ENCODE results near the gene LCE7A.

DNA sequence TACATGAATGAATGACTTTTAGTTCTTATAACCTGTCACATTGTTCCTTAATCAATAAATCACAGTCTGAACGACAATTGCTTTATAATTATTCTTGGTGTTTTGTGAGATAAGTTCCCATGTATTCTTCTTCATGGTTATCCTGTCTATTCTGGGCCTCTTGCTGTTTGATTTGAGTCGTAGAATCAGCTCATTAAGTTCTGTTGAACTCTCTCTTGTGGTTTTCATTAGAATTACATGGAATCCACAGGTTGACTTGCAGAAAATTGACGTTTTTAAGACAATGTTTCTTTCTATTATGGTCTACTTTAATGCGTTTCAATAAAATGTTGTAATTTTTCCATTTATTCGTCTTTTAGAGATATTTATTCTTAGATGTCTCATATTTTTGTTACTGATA, 36.5 kb upstream of the LCE7A start:
- TF ChIP-seq, protein P1, sequence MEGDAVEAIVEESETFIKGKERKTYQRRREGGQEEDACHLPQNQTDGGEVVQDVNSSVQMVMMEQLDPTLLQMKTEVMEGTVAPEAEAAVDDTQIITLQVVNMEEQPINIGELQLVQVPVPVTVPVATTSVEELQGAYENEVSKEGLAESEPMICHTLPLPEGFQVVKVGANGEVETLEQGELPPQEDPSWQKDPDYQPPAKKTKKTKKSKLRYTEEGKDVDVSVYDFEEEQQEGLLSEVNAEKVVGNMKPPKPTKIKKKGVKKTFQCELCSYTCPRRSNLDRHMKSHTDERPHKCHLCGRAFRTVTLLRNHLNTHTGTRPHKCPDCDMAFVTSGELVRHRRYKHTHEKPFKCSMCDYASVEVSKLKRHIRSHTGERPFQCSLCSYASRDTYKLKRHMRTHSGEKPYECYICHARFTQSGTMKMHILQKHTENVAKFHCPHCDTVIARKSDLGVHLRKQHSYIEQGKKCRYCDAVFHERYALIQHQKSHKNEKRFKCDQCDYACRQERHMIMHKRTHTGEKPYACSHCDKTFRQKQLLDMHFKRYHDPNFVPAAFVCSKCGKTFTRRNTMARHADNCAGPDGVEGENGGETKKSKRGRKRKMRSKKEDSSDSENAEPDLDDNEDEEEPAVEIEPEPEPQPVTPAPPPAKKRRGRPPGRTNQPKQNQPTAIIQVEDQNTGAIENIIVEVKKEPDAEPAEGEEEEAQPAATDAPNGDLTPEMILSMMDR (IDR thresholded peaks at IDR 0.05) = no peak
- no peak for TF ChIP-seq POLR2A (IDR thresholded peaks at IDR 0.05)
